ENCODE results near the gene OTULIN.

The OTULIN gene

DNA sequence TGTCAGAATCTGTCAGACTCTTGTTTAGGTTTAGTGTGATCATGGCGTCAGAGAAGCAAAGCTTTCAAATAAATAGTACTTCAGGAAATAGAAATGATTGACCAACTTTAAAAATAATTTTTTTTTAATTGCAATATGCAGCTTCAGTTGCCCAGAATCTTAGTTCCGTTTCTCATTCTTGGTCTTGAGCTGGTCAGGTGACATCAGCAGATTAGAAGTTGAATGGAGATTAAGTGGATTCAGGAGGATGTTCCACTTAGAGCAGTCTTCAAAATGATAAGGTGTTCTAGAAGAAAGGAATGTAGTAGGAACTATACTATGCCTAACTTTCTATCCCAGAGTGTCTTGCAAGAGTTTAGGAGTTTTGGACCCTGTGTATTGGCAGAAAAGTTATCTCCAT is 30.6 kb downstream of the OTULIN start:
- DNase-seq (ENCODE audit: low spot score), result no peak
- no peak overlapping the region for H3K27ac ChIP-seq
- TF ChIP-seq, protein P1, sequence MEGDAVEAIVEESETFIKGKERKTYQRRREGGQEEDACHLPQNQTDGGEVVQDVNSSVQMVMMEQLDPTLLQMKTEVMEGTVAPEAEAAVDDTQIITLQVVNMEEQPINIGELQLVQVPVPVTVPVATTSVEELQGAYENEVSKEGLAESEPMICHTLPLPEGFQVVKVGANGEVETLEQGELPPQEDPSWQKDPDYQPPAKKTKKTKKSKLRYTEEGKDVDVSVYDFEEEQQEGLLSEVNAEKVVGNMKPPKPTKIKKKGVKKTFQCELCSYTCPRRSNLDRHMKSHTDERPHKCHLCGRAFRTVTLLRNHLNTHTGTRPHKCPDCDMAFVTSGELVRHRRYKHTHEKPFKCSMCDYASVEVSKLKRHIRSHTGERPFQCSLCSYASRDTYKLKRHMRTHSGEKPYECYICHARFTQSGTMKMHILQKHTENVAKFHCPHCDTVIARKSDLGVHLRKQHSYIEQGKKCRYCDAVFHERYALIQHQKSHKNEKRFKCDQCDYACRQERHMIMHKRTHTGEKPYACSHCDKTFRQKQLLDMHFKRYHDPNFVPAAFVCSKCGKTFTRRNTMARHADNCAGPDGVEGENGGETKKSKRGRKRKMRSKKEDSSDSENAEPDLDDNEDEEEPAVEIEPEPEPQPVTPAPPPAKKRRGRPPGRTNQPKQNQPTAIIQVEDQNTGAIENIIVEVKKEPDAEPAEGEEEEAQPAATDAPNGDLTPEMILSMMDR (IDR thresholded peaks at IDR 0.05), result no peak
- no peak overlapping the region for H3K4me3 ChIP-seq

DNA sequence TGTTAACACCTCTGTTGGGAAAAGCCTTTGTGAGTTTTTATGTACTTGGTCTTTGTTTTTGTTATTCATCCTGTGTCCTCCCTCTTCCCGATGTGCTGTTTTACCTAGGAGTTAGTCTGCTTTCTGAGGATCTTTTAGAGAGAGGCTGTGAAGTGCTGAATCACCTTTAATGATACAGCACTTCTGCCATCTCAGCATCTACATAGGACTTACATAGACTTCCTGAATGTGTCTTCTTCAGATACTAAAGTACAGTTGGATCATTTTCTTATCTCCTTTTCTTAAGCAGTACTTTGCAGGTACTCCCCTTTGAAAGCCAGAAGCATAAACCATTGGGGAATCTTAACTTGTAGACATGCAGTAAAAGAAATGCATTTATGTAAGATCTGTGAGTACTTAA is 31.5 kb downstream of the OTULIN start:
- Histone ChIP-seq H3K27ac (no peak overlapping the region), H3K4me3 (no peak overlapping the region)
- TF ChIP-seq, protein P1 (IDR thresholded peaks at IDR 0.05), result no peak
- DNase-seq (ENCODE audit: low spot score), result no peak

DNA sequence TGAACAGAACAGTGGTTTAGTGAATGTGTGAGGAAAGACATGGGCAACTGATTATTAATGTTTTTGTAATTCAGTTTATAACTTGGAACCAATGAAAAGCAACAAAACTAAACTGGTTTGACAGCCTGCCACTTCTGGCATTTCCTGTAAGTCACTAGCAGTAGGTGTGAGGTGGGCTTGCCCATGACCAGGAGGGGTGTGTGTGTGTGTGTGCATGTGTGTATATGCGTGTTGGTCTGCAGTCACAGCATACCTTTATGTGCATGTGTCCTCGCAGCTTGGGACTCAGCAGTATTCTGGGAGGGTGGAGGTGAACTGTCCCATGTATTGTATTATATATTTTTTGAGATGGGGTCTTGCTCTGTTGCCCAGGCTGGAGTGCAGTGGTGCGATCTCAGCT is 32.3 kb downstream of the OTULIN start:
- no peak overlapping the region for H3K4me3 ChIP-seq
- no peak for DNase-seq (ENCODE audit: low spot score)
- TF ChIP-seq, protein P1 (IDR thresholded peaks at IDR 0.05), result no peak
- no peak overlapping the region for H3K27ac ChIP-seq

DNA sequence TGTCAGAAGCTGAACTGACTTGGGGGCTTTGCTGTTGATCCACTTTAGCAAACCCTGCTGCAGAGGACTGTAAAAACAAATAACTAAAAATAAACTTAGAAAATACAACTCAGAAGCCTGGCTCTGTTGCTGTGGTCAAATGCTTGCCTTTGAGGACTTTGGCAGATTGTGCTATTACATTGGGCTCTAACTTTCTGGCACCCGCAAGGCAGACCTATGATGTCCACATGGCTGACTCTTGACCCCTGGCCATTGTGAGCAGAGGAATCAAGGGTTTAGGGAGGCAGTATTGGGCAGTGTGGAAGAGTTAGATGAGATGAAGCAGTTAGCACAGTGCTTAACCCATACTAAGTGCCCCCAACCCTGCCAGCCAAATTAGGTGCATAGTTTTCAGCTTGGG is 34.0 kb downstream of the OTULIN start:
- TF ChIP-seq, protein P1 (IDR thresholded peaks at IDR 0.05), result no peak
- peak overlapping the region; percentile 48 to 54 for H3K27ac ChIP-seq
- DNase-seq (ENCODE audit: low spot score), result no peak
- no peak overlapping the region for H3K4me3 ChIP-seq

DNA sequence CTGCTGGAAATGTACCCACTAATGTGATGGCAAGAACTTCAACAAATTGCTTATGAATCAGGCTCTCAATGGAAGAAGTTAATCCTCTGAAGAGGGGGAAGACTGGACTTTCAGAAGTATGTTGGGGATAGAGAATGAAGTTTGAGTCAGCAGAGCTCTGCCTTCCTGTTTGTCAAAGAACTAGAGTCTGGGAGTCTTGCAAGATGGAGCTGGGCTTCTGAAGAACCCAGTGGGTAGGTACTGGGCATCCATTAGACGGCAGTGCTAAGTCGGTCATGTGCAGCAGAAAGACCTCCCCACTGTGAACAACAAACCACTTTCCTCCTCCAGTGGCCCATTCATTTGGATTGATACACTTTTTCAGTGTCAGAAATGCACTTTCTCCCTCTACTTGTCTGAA is 34.6 kb downstream of the OTULIN start:
- TF ChIP-seq, protein P1 (IDR thresholded peaks at IDR 0.05), result no peak
- H3K4me3 ChIP-seq, result no peak overlapping the region
- no peak for DNase-seq (ENCODE audit: low spot score)
- peak overlapping the region; percentile 48 to 54 for H3K27ac ChIP-seq

DNA sequence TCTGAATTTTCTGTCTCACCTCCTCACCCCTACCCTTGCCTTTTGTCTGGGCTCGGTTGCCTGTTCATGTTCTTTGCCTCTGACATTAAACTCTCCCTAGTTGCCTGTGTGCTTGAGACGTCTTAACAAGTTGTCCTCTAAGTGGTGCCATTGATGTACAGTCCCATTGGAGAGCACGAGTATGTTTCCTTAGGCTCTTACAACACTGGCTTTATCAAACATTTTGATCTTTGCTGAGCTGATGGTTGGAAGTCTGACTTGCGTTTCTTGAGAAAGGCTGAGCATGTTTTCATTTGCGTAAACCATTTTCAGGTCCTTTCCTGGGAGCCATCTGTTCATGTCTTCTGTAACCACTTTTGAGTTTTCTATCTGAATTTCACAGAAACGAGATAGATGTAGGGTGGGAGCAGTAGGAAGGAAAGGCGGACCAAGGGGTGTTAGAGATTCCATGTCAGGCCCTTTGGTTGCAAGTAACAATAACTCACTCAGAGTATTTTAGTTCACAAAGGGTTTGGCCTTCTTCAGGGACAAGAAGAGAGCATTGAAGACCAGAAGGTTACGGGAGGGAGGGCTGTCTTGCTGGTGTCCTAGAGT is 35.4 kb downstream of the OTULIN start:
- Histone ChIP-seq H3K4me3 (no peak overlapping the region), H3K27ac (peak overlapping the region; percentile 15 to 54)
- DNase-seq (ENCODE audit: low spot score), result no peak
- TF ChIP-seq, protein P1 (IDR thresholded peaks at IDR 0.05), result no peak

Measured in coronary artery (tissue), 2 donors.